Activated effector memory CD4-positive, alpha-beta T cell treated with Interleukin-2 at 50 U/mL for 16 hours (primary cell): ENCODE data around the gene ITM2B.
A peak's percentile ranks its signal among the peaks of the same experiment; 100 is the strongest.
"Not testable (repeated sequence)": the region's sequence is repeated elsewhere in the genome, so short reads cannot be mapped to it uniquely, and the experiment has no call there.

Source experiments
- DNase-seq: peaks from one replicate; pipeline ENCODE4 v3.0.0-alpha.2; 2020

The ITM2B gene

DNA sequence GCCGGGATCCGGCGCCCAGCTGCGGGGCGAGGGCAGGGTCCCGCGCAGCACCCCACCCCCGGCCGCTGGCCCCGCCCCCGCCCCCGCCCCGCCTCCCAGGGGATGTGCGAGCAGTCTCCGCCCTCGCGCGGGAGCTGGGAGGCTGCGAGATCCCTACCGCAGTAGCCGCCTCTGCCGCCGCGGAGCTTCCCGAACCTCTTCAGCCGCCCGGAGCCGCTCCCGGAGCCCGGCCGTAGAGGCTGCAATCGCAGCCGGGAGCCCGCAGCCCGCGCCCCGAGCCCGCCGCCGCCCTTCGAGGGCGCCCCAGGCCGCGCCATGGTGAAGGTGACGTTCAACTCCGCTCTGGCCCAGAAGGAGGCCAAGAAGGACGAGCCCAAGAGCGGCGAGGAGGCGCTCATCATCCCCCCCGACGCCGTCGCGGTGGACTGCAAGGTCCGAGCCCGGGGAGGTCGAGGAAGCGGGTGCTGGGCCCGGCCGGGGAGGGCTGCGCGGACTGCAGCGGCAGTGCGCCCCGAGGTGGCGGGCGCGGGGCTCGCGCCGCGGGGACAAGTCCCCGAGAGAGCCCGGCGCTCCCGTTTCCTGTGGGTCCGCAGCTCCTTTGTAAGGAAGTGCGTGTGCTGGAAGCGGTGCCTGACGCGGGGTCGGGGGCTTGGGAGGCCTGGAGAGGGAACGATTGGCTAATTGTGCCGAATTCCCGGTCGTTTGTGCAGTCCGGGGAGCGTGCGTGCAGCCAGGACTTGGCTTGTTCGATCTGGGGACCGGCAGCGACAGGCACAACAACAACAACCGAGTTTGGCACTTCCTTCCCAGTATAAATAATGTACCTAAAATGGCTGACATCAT, at the start of gene ITM2B:
ITM2B (plus strand) TSS at position 161 of the 843 bp plus-strand sequence; CDS start at position 316, 155 bp downstream.
- DNase-seq: peak; percentile 61

DNA sequence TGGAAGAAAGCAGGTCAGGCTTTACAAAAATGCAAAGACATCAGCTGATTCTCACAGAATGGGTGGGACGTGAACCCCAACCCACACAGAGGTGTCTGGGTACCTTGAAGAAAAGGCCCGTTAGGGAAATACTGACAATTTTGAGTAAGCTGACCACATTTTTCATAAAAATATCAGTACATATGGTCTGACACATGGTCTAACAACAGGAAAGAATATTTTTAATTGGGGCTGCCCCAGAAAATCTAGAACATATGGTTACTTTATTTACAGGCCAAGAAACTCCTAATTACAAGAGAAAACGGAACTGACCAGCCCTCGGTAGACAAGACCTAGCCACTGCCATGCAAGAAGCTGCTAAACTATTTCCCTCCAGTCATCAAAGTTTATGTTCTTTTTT, 48.7 kb upstream of the ITM2B start:
- no peak for DNase-seq

DNA sequence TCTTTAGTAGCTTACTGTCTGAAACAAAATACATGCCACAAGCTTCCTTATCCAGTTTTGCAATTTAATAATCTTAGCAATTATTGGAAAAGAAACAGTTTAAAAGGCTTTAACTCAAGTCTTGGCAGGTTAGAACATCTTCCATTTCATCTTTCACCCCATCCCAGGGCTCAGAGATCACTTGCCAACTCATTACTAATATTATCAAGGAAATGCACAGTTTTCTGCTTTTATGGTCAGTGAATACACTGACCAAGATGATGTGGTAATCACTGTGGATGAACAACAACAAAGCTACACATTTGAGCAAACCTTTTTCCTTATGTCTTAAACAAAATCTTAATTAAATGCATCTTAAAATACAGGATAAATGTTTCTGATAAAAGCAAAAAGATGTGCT, 48.0 kb upstream of the ITM2B start:
- DNase-seq: no peak

DNA sequence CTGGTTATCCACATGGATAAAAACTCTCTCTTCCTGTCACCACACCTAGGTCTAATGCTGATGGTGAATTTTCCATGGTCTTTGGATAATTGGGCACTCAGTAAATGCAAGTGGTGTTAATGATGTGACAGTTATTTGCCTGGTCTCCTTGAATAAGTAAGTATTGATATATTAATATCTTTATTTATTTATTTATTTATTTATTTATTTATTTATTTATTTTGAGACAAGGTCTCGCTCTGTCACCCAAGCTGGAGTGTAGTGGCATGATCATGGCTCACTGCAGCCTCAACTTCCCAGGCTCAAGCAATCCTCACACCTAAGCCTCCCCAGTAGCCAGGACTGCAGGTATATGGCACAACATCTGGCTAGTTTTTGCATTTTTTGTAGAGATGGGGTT, 46.3 kb upstream of the ITM2B start:
- no peak for DNase-seq

DNA sequence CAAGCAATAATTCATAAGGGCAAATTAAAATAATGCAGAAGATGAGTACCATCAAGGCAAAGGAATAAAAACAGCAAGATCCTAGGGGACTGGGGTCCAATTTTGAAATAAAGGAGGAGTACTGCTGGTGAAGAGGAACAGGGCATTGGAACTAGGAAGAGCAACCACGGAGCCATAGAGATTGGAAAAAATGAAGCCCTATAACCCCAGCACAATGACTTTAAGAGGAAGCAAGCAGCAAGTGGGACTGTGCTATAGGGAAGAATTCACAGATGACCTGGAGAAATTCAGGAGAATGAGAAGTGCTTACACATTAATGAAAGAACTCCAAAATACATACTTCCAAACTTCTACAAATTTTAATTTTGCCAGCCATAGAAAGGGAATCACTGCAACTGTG, 44.9 kb upstream of the ITM2B start:
- no peak for DNase-seq

DNA sequence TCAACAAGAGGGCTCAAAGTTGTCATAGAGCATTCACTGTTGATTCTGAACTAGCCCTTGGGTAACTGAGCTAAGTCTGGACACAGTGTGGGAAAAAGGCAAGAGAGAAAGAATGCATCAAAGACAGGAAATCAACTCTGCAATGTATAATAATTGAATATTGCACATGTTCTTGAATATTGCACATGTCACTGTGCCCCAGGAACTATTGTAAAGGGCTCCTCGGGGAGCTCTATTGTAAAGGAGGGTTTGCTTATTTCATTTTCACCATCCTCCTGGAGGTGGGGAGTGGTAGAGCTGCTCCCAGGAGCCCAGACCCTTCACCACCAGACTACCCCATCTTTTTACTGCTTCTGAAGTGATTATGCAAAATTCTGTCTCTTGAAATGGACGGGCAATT, 44.4 kb upstream of the ITM2B start:
- DNase-seq: no peak

DNA sequence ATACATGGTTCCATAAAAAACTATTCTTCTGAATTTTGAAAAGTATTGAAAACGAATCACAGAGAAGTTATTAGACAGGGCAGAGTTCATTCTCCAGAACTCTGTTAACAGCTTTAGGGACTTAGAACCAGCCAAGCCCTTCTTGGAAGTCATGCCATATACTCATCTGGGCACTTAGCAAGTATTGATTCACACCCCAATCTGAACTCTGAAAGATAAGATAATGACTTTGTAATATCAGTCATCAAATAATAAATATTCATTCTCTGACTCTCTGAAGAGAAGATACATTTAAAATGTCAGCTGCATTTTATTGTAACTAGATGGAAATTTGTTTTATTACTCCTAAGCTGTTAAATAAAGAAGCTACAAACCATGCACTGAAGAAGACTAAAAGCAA, 43.8 kb upstream of the ITM2B start:
- no peak for DNase-seq

DNA sequence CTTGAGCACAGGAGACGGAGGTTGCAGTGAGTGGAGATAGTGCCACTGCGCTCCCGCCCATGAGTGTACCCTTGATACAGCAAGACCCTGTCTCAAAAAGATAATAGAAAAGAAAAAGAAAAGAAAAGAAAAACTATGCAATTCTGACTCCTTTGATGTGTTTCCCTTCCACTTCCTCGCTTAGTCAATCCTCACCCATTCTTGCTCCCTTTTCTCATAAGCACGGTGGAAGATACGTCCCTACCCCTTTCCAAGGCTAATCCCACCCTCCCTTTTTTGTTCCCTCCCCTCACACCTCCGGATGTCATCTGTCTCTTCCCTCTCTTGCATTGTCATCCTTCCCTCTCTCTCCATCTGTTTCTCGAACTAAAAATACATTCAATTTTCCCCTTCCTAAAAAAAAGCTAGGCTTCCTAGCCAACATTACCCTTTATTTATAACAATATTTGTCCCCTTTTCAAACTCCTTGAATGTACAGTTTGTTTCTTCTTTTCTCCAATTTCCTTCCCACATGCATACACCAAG, 40.5 kb upstream of the ITM2B start:
- no peak for DNase-seq

DNA sequence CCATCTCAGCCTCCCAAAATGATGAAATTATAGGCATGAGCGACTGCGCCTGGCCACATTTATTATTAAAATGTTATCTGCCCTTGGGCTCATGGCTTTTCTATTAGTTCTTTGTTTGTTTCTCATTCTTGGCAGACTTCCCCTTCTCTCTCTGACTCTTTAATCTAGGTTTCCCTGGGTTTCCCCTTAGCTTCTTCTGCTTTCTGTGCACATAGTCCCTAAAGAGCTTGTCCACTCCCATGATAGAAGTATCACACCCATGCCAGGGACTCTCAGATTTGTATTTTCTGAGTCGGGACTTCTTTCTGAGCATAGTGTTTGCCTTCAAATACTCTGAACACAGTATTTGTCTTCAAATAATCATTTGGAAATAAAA, 38.6 kb upstream of the ITM2B start:
- no peak for DNase-seq

DNA sequence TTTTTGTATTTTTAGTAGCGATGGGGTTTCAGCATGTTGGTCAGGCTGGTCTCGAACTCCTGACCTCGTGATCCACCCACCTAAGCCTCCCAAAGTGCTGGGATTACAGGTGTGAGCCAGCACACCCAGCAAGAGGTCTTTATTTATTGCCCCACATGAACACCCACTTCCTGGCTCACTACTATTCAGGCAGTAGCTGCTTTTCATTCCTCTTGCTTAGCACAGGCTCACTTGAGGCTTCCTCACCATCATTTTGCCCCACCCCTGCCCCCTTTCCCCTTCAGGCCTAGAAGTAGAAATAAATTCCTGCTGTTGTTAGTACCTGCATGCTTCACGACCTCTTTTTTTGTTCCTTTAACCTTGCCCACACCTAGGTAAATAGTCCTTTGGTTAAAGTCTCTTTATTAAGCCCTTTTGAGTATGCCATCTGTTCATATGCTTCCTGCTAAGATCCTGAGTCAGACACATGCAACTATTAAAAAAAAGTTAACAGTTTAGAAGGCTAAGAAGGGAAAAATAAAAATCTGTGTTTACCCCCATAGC, 33.5 kb upstream of the ITM2B start:
- DNase-seq: no peak

DNA sequence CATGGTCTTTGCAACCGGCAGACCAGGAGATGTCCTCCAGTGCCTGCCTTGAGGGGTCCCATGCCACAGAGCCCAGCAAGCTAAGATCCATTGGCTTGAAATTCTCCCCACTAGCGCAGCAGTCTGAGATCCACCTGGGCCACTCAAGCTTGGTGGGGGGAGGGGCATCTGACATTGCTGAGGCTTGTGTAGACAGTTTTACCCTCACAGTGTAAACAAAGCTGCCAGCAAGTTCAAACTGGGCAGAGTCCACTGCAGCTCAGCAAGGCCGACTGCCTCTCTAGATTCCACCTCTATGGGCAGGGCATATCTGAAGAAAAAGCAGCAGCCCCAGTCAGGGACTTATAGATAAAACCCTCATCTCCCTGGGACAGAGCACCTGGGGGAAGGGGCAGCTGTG, 32.0 kb upstream of the ITM2B start:
- no peak for DNase-seq

DNA sequence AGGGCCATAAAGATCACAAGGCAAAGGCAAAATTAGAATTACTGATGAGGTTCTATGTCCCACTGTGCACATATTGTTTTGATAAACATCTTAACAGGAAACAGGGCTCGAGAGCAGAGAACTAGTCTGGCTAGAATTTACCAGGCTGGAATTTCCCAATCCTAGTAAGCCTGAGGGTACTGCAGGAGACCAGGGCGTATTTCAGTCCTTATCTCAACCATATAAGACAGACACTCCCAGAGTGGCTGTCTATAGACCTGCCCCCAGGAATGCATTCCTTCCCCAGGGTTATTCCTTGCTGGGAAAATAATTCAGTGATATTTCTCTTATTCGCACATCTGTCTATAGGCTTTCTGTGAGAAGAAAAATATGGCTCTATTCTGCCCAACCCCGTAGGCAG, 25.8 kb upstream of the ITM2B start:
- not testable (repeated sequence) for DNase-seq

DNA sequence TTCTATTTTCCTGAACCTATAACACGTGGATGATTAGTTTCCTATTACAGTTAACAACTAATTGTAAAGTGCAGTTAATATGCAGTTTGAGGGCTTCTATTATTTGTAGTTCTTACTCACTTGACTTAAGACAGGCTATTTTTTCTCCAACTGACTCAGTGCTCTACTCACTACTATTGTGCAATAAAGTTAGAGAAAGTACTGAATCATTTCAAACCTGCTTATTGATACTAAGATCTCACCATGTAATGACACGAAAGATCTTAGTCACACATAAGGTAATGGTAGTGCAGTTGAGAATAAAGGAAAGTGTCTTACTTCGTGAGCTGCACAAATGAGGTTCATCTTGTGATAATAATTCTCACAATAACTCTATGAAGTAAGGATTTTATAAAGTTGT, 22.8 kb upstream of the ITM2B start:
- no peak for DNase-seq

DNA sequence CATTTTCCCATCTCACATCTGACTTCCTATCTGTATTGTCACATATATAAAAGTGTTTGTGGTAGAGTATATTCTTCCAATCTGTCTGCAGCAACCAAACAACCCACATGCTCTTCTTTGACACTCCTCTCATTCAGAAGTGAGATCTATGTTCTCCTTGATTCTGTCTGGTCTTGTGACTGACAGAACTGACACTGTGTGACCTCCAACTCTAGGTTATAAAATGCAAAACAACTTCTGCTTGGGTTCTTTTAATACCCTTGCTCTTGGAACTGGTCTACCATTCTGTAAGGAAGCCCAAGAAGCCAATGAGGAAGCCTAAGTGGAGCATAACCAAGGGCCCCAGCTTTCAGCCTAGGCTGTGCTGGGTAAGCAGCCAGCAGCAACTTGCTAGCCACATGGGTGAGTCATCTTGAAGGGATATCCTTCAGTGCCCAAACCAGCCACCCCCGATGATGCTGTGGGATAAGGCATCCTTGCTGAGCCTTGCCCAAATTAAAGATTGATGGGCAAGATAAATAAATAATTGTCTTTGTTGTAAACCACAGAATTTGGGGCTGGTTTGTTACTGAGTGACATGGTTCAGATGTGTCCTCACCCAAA, 18.4 kb upstream of the ITM2B start:
- DNase-seq: no peak

DNA sequence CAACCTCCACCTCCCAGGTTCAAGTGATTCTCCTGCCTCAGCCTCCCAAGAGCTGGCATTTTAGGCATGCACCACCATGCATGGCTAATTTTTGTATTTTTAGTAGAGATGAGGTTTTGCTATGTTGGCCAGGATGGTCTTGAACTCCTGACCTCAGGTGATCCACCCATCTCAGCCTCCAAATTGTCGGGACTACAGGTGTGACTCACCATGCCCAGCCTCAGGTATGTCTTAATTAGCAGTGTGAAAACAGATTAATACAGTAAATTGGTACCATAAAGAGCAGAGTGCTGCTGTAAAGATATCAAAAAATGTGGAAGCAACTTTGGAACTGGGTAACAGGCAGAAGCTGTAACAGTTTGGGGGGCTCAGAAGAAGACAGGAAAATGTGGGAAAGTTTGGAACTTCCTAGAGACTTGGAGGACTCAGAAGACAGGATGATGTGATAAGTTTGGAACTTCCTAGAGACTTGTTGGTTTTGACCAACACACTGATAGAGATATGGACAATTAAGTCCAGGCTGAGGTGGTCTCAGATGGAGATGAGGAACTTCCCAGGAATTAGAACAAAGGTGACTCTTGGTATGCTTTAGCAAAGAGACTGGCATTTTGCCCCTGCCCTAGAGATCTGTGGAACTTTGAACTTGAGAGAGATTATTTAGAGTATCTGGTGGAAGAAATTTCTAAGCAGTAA, 17.3 kb upstream of the ITM2B start:
- not testable (repeated sequence) for DNase-seq

DNA sequence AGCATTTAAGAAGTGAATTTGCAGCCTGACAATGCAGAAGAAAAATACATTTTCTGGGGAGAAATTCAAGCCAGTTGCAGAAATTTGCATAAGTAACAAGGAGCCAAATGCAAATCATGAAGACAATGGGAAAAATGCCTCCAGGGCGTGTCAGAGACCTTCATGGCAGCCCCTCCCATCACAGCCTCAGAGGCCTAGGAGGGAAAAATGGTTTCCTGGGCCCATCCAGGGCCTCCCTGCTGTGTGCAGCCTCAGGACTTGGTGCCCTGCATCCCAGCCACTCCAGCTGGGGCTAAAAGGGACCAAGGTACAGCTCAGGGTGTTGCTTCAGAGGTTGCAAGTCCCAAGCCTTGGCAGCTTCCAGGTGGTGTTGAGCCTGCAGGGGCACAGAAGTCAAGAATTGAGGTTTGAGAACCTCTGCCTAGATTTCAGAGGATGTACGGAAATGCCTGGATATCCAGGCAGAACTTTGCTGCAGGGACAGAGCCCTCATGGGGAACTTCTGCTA, 16.7 kb upstream of the ITM2B start:
- DNase-seq: no peak

DNA sequence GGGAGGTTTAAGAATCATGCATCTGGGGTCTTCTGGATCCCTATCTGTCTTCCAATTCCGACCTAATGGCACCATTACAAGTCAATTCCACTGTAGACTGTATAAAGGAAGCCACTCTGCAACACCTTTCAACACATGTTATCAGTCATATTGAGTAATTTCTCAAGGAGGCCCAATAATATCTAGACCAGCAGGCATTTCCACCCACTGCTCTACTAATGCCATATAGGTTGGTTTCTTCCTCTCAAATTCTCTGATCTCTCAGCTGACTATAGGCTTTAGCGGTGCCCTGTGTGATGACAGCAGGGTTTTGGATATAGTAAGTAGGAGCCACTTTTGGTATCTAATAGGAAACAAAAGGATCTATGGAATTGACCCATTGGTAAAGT, 12.4 kb upstream of the ITM2B start:
- no peak for DNase-seq

DNA sequence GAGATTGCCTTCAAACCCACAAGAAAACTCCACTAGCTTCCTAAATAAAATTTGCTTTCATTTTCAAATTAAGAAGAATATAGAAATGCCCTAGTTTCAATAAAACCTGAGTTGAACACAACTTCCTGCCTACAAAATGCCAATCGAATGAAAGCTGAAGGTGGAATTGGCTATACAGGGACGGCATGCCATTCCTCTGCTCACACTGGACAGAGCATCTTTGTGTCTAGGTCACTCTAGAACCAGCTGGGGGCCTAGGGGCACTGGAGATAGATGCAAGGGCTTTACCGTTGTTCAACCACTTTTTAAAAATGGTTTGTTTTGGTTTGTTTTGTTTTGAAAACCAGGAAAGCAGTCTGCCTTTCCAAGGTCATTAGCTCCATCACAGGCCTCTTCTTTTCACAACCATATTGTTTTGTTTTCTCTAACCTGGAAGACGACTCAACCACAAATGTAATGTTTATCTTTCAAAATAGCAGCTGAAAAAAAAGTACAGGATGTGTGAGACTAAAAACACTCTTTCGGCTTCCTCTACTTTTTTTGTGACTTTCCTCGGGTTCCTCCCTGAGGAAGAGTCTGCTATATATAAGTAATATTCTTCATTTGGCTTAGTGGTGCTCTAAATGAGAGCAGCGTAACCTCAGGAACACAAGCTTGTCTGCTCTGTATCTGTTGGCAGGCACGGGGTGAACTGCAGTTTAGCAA, 11.9 kb upstream of the ITM2B start:
- DNase-seq: no peak

DNA sequence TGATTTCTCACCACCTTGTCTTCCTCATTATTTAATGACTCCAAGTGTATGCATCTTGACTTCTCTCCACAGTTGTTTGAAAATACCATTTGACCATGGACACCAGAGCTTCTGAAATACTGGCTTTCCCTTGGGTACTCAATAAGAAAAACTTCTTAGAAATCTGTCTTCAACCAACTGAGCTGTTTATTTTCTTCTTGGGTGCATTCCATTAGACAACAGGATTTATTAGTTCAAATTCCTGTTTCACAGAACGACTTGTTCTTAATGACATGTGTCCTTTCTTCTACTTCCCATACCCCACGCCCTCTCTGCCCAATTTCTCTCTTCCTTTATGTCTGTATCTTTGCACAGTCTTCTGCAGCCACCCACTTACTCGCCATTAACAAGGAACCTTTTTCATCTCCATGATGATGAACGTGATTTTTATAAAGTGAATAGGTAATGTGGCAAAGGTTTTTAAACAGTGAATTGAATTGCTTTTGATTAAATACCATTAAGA, 11.3 kb upstream of the ITM2B start:
- no peak for DNase-seq

DNA sequence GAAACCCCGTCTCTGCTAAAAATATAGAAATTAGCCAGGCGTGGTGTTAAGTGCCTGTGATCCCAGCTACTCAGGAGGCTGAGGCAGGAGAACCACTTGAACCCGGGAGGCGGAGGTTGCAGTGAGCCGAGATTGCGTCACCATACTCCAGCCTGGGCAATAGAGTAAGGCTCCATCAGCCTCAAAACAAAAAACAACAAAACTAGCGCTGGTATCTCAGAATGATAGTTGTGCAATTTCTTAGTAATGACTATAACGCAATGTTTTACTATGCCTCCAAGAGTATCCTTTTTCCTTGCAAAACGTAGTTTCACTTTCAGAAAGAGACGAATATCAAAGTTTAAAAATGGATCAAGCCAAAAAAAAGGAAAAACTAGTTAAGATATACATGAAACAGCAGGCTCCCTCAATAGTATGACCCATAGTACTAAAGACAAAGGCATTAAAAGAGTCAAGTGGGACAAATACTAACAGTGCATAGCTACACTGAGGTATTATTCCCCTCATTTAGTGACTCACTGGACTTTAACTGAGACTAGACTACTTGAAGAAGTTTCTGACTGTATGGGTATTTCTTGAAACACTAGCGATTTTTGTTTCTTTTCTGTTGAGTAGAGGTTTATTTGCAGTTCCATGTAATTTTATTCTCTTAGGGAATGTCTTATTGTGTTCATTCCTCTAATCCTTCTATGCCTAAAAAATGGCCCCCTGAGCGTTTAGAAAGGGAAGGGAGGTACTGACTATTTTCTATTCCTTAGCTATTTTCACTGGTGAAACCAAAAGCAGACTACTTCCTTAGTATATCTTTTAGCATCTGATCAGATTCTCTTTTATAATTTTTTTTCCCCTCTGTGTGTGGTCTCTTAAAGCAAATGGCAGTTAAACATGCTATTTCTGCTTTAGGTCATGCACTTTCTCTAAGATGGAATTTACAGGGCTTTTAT, 10.4 kb upstream of the ITM2B start:
- no peak for DNase-seq

DNA sequence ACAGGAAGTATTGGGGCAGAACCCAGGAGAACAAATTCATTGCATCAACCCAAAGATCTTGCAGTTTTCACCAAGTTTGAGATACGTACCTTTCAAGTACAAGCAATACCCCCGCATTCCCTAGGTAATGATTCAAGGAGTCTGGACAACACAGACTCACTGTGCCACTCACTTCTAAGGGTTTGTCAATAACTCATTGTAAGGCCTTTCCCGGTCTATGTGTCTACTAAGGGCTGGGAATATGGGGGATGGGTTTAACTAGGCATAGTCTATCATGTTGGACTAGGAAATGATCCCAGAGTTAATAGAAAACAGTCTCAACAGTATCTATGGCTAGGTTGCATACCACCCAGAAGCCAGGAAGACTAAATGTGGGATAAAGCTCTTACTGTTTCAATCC, 8.3 kb upstream of the ITM2B start:
- DNase-seq: no peak
